Astrocyte (in vitro differentiated cells and primary cell): ENCODE measurements around the gene ANKRD40CL. TPM values are rescaled to one million over a fixed set of nuclear protein-coding genes. Genes with fewer than 3 reads are reported as not detected.

Experiments
- DNase-seq: peaks from one replicate; pipeline ENCODE4 v3.0.0-alpha.2; 2010; ENCODE audit warnings: low read depth
- FAIRE-seq: peaks from 2 replicates; lab custom pipeline; 2011; peaks lifted over from hg19 to GRCh38; lab: Jason Lieb, UNC
- H2AFZ ChIP-seq: 2 replicates; pipeline ENCODE4 v1.6.0; 2012; ENCODE audit warnings: low read depth, low read length, inconsistent platforms
- H3K27ac ChIP-seq: 2 replicates; pipeline ENCODE4 v1.5.1; 2011; ENCODE audit warnings: low read depth, low read length, inconsistent platforms
- H3K27me3 ChIP-seq: 2 replicates; pipeline ENCODE4 v1.6.0; 2011; ENCODE audit warnings: low read length, inconsistent platforms; ENCODE audit not compliant: insufficient read depth
- H3K36me3 ChIP-seq: 2 replicates; pipeline ENCODE4 v1.5.1; 2011; ENCODE audit warnings: low read length, inconsistent platforms; ENCODE audit not compliant: insufficient read depth
- H3K4me1 ChIP-seq: 2 replicates; pipeline ENCODE4 v1.5.1; 2011; ENCODE audit warnings: low read length, inconsistent platforms; ENCODE audit not compliant: insufficient read depth
- H3K4me2 ChIP-seq: 2 replicates; pipeline ENCODE4 v1.6.0; 2012; ENCODE audit warnings: low read length, inconsistent platforms
- H3K4me3 ChIP-seq: 2 replicates; pipeline ENCODE4 v1.5.1; 2011; ENCODE audit warnings: low read depth, mild to moderate bottlenecking, low read length, inconsistent platforms; ENCODE audit not compliant: insufficient read depth
- H3K79me2 ChIP-seq: 2 replicates; pipeline ENCODE4 v1.6.0; 2012; ENCODE audit warnings: mild to moderate bottlenecking, low read length, inconsistent platforms; ENCODE audit not compliant: insufficient read depth
- H3K9ac ChIP-seq: 2 replicates; pipeline ENCODE4 v1.6.0; 2012; ENCODE audit warnings: mild to moderate bottlenecking, low read length, inconsistent platforms
- H3K9me3 ChIP-seq: 2 replicates; pipeline ENCODE4 v1.5.1; 2012; ENCODE audit warnings: low read depth, mild to moderate bottlenecking, low read length, inconsistent platforms; ENCODE audit not compliant: insufficient read depth
- H4K20me1 ChIP-seq: 2 replicates; pipeline ENCODE4 v1.6.0; 2012; ENCODE audit warnings: low read length, inconsistent platforms; ENCODE audit not compliant: insufficient read depth
- H3K27ac Mint-ChIP-seq: one replicate; pipeline ENCODE4 v1.8.0; 2021; ENCODE audit warnings: mild to moderate bottlenecking, mixed read lengths; ENCODE audit not compliant: unreplicated experiment
- H3K27me3 Mint-ChIP-seq: one replicate; pipeline ENCODE4 v1.8.0; 2021; ENCODE audit warnings: low read depth, mixed read lengths; ENCODE audit not compliant: unreplicated experiment
- H3K36me3 Mint-ChIP-seq: one replicate; pipeline ENCODE4 v1.8.0; 2021; ENCODE audit warnings: low read depth, mixed read lengths; ENCODE audit not compliant: unreplicated experiment
- H3K4me1 Mint-ChIP-seq: one replicate; pipeline ENCODE4 v1.8.0; 2021; ENCODE audit warnings: low read depth, mixed read lengths; ENCODE audit not compliant: unreplicated experiment
- H3K4me3 Mint-ChIP-seq: one replicate; pipeline ENCODE4 v1.8.0; 2021; ENCODE audit warnings: mild to moderate bottlenecking, moderate library complexity, mixed read lengths; ENCODE audit not compliant: unreplicated experiment
- H3K9me3 Mint-ChIP-seq: one replicate; pipeline ENCODE4 v1.8.0; 2021; ENCODE audit warnings: mild to moderate bottlenecking, mixed read lengths; ENCODE audit not compliant: unreplicated experiment
- CTCF ChIP-seq: IDR thresholded peaks from 2 replicates; pipeline ENCODE4 v1.5.1; 2011; ENCODE audit warnings: low read depth, mild to moderate bottlenecking, inconsistent platforms, low read length, moderate library complexity; ENCODE audit not compliant: insufficient read depth
- EZH2 ChIP-seq: IDR thresholded peaks from 2 replicates; pipeline ENCODE4 v1.6.1; 2012; ENCODE audit warnings: mild to moderate bottlenecking, low read length, inconsistent platforms; ENCODE audit not compliant: insufficient read depth
- total RNA-seq: library from RNA; stranded (reverse); gene quantifications from 2 replicates; pipeline ENCODE4 v1.2.1, GENCODE V29; 2021

The ANKRD40CL gene
- total RNA-seq, 1 donor from 2014 or later = not detected

GRCh38 chr17:50781167-50781566, 13.8 kb upstream of the ANKRD40CL start:
- H3K27ac ChIP-seq = no peak overlapping the region
- H3K79me2 ChIP-seq = no peaks in the 10 kb centered on the region
- H3K4me3 ChIP-seq = no peak overlapping the region
- no peak overlapping the region for H3K4me3 Mint-ChIP-seq
- TF ChIP-seq CTCF (no peak), EZH2 (no peak)
- H3K36me3 ChIP-seq = no peaks in the 10 kb centered on the region
- H3K9me3 Mint-ChIP-seq = no peaks in the 10 kb centered on the region
- FAIRE-seq (no peak), DNase-seq (no peak)
- peaks cover 2% of the 10 kb centered on the region for H3K27me3 ChIP-seq
- H3K9me3 ChIP-seq = no peaks in the 10 kb centered on the region
- no peaks in the 10 kb centered on the region for H3K36me3 Mint-ChIP-seq
- peak overlapping the region; percentile 56 for H3K4me2 ChIP-seq
- peaks cover 3% of the 10 kb centered on the region for H3K4me1 ChIP-seq
- no peak overlapping the region for H3K9ac ChIP-seq
- H4K20me1 ChIP-seq = no peaks in the 10 kb centered on the region
- H3K27ac Mint-ChIP-seq = no peak overlapping the region
- H2AFZ ChIP-seq = peak overlapping the region; percentile 19
- peaks cover 2% of the 10 kb centered on the region for H3K27me3 Mint-ChIP-seq
- peaks cover 2% of the 10 kb centered on the region for H3K4me1 Mint-ChIP-seq

- H3K4me1 Mint-ChIP-seq = no peaks in the 10 kb centered on the region
- H3K27me3 Mint-ChIP-seq = peaks cover 2% of the 10 kb centered on the region
- H3K9me3 Mint-ChIP-seq = no peaks in the 10 kb centered on the region
- DNase-seq (no peak), FAIRE-seq (no peak)
- no peak overlapping the region for H3K27ac Mint-ChIP-seq
- Histone ChIP-seq H3K36me3 (no peaks in the 10 kb centered on the region), H3K4me1 (no peaks in the 10 kb centered on the region), H3K9me3 (no peaks in the 10 kb centered on the region), H3K4me3 (no peak overlapping the region), H3K27me3 (peaks cover 2% of the 10 kb centered on the region), H2AFZ (no peak overlapping the region), H4K20me1 (no peaks in the 10 kb centered on the region), H3K9ac (no peak overlapping the region), H3K79me2 (no peaks in the 10 kb centered on the region), H3K27ac (no peak overlapping the region), H3K4me2 (no peak overlapping the region)
- H3K4me3 Mint-ChIP-seq = no peak overlapping the region
- H3K36me3 Mint-ChIP-seq = no peaks in the 10 kb centered on the region
- no peak for TF ChIP-seq EZH2
- no peak for TF ChIP-seq CTCF
These were observed 12.5 kb upstream of the ANKRD40CL start for GRCh38 chr17:50779747-50780353.

GRCh38 chr17:50778988-50779387, 11.7 kb upstream of the ANKRD40CL start:
- Histone ChIP-seq H3K9me3 (no peaks in the 10 kb centered on the region), H2AFZ (no peak overlapping the region), H3K79me2 (no peaks in the 10 kb centered on the region), H3K27ac (no peak overlapping the region), H3K4me2 (no peak overlapping the region), H3K4me1 (no peaks in the 10 kb centered on the region), H3K4me3 (no peak overlapping the region), H3K27me3 (peaks cover 2% of the 10 kb centered on the region), H4K20me1 (no peaks in the 10 kb centered on the region), H3K36me3 (no peaks in the 10 kb centered on the region), H3K9ac (no peak overlapping the region)
- no peaks in the 10 kb centered on the region for H3K9me3 Mint-ChIP-seq
- no peak for FAIRE-seq
- H3K27ac Mint-ChIP-seq = no peak overlapping the region
- no peaks in the 10 kb centered on the region for H3K4me1 Mint-ChIP-seq
- no peak overlapping the region for H3K4me3 Mint-ChIP-seq
- no peak for DNase-seq
- peaks cover 2% of the 10 kb centered on the region for H3K27me3 Mint-ChIP-seq
- no peak for TF ChIP-seq CTCF
- TF ChIP-seq EZH2 = no peak
- H3K36me3 Mint-ChIP-seq = no peaks in the 10 kb centered on the region
